NCI-H2227 (cell line): Measurements from ENCODE around the gene NEURL1.

Source experiments
- DNase-seq: peaks from one replicate; lab custom pipeline; 2025; ENCODE audit not compliant: unreplicated experiment; lab: John Stamatoyannopoulos, UW

The NEURL1 gene

GRCh38 chr10:103580430-103580829, 86.9 kb downstream of the NEURL1 start:
- no peak for DNase-seq

DNA sequence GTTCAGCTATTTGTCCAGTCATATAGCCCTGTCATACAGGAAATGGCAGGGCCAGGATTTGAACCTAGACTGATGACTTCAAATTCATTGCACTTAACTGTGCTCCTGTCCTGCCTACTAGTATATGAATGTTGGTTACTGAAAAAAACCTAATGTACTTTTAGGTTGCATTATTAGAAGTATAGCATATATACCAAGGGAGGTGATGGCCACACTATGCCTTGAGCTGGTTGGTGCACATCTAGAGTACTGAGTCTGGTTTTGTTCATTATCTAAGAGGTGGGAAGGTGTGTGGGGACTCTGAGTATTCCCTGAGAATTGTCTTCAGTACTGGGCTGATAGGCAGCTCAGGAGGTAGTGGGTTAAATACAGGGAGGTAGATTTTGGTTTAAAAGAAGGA, 88.0 kb downstream of the NEURL1 start:
- no peak for DNase-seq

DNA sequence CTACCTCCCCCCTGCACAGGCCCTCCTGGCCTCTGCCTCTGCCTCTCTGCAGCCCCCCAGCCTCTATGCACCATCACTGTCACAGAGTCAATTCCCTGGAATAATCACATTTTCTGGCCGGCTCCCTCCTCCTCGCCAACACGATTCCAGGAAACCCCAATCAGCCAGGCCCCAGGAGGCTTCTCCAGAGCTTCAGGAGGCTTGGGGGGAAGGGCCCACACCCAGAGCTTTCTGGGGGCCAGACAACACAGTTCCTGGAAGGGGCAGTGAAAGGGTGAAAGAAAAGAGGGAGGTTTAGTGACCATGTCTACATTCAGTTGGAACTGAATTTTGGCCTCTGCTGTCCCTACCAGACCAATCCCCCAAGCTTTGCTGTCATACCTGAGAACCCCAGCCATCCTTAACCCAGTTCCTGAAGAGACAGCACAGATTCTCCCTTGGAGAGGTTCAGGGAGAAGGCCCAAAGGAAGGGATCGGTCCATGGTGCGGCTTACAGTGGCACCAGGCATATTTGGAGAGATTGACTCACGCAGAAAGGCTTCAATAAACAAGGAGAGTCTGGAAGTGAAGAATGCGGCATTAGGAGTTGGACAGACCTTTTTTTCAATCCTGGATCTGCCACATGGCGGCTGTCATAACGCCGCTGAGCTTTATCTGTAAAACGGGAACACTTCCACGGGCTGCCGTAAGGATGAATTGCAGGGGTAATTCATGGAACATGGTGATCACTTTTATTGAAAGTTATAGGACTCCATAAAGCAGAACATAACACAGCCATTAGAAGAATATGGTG, 89.0 kb downstream of the NEURL1 start:
- DNase-seq: no peak

DNA sequence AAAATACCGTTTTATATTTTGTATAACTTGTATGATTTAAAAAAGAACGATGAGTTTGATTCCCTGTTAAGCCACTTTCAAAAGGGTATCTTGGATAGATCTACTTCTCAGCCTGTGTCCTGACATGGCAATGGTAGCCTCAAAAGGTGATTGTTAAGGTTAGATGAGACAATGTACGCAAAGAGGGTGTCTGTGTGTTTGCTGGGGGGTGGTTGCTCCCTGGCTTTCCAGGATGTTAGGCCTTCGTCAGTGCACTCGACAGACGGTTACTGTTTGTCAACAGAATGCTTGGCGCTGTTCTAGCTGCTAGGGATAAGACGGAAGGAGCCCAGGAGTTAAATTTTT, 90.3 kb downstream of the NEURL1 start:
- no peak for DNase-seq

GRCh38 chr10:103584216-103585010, 90.9 kb downstream of the NEURL1 start:
- DNase-seq: no peak

- DNase-seq: no peak
These were observed 91.5 kb downstream of the NEURL1 start for GRCh38 chr10:103585011-103585405.

DNA sequence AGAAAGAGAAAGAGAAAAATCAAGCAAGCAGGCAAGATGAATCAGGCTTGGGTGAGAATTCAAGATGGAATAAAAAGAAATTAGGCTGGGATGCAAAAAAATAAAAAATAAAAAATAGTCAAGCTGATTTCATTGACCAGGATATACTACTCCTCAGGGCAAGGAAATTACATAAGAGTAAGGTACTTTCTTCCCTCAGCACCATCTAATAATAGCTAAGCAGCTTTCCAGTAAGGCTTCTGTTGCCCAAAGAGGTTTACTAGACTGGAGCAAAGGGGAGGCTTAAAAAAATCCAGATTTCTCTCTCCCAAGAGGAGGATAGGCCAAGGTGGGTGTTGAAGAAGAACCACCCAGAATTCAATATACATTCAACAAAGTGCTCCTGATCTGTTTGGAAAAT, 93.6 kb downstream of the NEURL1 start:
- DNase-seq: no peak

DNA sequence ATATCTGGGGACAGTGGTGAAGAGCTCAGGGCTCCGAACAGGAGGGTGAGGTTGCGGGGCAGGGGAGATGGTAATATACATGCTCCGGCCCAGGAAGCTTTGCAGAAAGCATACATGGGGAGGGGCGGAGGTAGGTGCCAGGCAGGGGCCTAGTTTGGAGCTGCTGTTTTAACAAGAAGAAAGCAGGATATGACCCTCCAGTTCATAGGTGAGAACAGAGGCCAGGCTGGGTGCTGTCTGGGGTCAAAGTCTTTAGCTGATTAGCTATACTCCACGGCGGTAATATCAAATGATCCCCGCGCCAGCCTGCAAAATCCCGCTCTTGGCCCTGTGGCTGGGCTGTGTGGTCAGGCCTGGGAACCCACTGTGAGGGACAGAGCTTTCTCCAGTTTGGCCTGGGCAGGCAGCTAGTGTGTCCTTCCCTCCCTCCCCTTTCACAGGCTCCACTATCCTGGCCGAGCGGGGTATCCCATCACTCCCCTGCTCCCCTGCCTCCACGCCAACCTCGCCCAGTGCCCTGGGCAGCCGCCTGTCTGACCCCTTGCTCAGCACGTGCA, 95.6 kb downstream of the NEURL1 start:
- no peak for DNase-seq

- DNase-seq: no peak
These were observed 96.6 kb downstream of the NEURL1 start for GRCh38 chr10:103590060-103590459.

- no peak for DNase-seq
These were observed 97.3 kb downstream of the NEURL1 start for GRCh38 chr10:103590744-103591291.

- DNase-seq: peak; percentile 1
These were observed 98.9 kb downstream of the NEURL1 start for GRCh38 chr10:103592186-103593021.

GRCh38 chr10:103593022-103593570, 99.6 kb downstream of the NEURL1 start:
- no peak for DNase-seq

GRCh38 chr10:103595933-103596726, 102.6 kb downstream of the NEURL1 start:
- DNase-seq: no peak

GRCh38 chr10:103597003-103597402, 103.5 kb downstream of the NEURL1 start:
- DNase-seq: no peak

DNA sequence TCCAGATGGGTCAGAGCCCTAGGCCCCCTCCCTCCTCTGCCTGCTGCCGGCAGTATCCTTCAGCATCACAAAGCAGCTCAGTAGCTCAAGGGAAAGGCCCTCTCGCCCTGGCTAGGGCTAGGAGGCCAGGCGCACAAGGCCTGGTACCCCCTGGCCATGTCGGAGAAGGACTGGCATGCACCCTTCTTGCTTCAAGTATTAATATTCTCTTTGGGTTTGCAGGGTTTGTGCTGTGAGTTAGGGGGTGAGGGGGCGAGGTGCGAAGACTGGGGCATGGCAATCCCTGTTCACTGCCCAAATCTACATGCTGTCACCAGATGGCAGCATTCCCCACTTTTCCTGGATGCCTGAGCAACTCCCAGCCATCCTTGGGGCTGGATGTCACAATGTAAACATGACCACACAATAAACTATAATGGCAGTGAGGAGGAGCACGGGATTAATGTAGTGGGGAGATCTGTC, 105.2 kb downstream of the NEURL1 start:
- peak; percentile 69 for DNase-seq

- DNase-seq: no peak
These were observed 105.7 kb downstream of the NEURL1 start for GRCh38 chr10:103599211-103599610.

- DNase-seq: no peak
These were observed 106.4 kb downstream of the NEURL1 start for GRCh38 chr10:103599907-103600306.

GRCh38 chr10:103600325-103600724, 106.8 kb downstream of the NEURL1 start:
- DNase-seq: no peak

DNA sequence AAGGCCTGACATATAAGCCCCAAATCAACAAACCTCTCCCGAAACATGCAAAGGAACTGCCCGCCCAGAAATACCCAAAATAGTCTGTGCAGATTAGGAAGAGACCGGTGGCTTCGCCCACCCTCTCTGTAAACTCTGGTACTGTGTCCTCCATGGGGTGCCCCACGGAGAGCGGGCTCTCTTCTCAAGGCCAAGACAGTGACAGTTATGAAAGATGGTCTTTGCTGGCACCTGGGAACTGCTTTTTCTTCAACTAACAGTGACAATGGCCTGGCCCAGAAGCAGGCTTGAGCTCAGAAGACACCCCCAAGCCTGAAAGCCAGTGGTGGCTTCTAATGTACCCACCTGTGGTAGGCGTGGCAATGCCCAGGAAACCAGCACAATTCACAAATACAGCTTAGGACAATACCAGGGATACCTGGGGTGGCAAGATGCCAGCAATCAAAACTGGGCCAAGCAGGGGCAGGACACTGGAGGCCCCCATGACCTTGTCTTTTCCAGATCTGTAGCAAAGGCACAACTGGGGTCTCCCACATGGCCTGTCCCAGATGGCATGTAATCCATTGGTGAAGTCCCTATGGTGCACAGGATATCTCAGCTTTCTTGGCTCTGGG, 107.6 kb downstream of the NEURL1 start:
- no peak for DNase-seq
